HEK293T (cell line): ENCODE data around the gene TMEM179.
"Not testable (repeated sequence)": the region's sequence is repeated elsewhere in the genome, so short reads cannot be mapped to it uniquely, and the experiment has no call there.

Experiments
- CTCF ChIA-PET: fragments of 350-600 bp; formaldehyde crosslinking; extraction: SDS; loops from one replicate; lab custom pipeline; 2021; ENCODE audit warnings: antibody characterized with exemption, inconsistent platforms; lab: Yijun Ruan, JAX
- POLR2A ChIA-PET: fragments of 350-600 bp; formaldehyde crosslinking; extraction: SDS; loops from one replicate; lab custom pipeline; 2020; ENCODE audit warnings: antibody characterized with exemption, inconsistent platforms; lab: Yijun Ruan, JAX
- DNase-seq: peaks from one replicate; pipeline ENCODE4 v3.0.0; 2012; ENCODE audit warnings: mixed read lengths; ENCODE audit errors: extremely low spot score
- ARNT ChIP-seq: fragments of 450-650 bp; IDR thresholded peaks from 2 replicates; pipeline ENCODE4 v1.6.1; 2017; ENCODE audit warnings: mild to moderate bottlenecking
- BHLHE40 ChIP-seq: fragments of 450-650 bp; IDR thresholded peaks from 2 replicates; pipeline ENCODE4 v1.6.1; 2016; ENCODE audit warnings: mild to moderate bottlenecking, moderate library complexity, borderline replicate concordance
- CTBP1 ChIP-seq: fragments of 450-650 bp; IDR thresholded peaks from 2 replicates; pipeline ENCODE4 v1.6.1; 2016; ENCODE audit warnings: borderline replicate concordance
- ELF4 ChIP-seq: fragments of 450-650 bp; IDR thresholded peaks from 2 replicates; pipeline ENCODE4 v1.6.1; 2017; ENCODE audit warnings: antibody characterized with exemption
- FOXA1 ChIP-seq: fragments of 450-650 bp; IDR thresholded peaks from 2 replicates; pipeline ENCODE4 v1.6.1; 2016; ENCODE audit warnings: mild to moderate bottlenecking
- FOXK2 ChIP-seq: fragments of 450-650 bp; IDR thresholded peaks from 2 replicates; pipeline ENCODE4 v1.6.1; 2016; ENCODE audit warnings: mild to moderate bottlenecking
- FOXM1 ChIP-seq: fragments of 450-650 bp; IDR thresholded peaks from 2 replicates; pipeline ENCODE4 v1.6.1; 2017; ENCODE audit warnings: mild to moderate bottlenecking, borderline replicate concordance
- HDGF ChIP-seq: fragments of 450-650 bp; IDR thresholded peaks from 2 replicates; pipeline ENCODE4 v1.6.1; 2017; ENCODE audit warnings: antibody characterized with exemption, borderline replicate concordance
- L3MBTL2 ChIP-seq: fragments of 450-650 bp; conservative IDR thresholded peaks from 2 replicates; pipeline ENCODE4 v1.6.1; 2016; ENCODE audit warnings: mild to moderate bottlenecking
- LEF1 ChIP-seq: fragments of 450-650 bp; IDR thresholded peaks from 2 replicates; pipeline ENCODE4 v1.6.1; 2017; ENCODE audit warnings: mild to moderate bottlenecking, borderline replicate concordance
- NFRKB ChIP-seq: fragments of 450-650 bp; IDR thresholded peaks from 2 replicates; pipeline ENCODE4 v1.6.1; 2016; ENCODE audit warnings: mild to moderate bottlenecking, moderate library complexity
- SP1 ChIP-seq: fragments of 450-650 bp; IDR thresholded peaks from 2 replicates; pipeline ENCODE4 v1.6.1; 2017
- SUZ12 ChIP-seq: fragments of 450-650 bp; IDR thresholded peaks from 2 replicates; pipeline ENCODE4 v1.6.1; 2016; ENCODE audit warnings: mild to moderate bottlenecking
- TARDBP ChIP-seq: fragments of 450-650 bp; IDR thresholded peaks from 2 replicates; pipeline ENCODE4 v1.6.1; 2016
- ZNF384 ChIP-seq: fragments of 450-650 bp; IDR thresholded peaks from 2 replicates; pipeline ENCODE4 v1.6.1; 2016
- TF ChIP-seq, protein P1 (sequence below): fragments of 450-650 bp; IDR thresholded peaks from 2 replicates; pipeline ENCODE4 v1.6.1; 2016

Gene TMEM179

GRCh38 chr14:104639471-104639870, 34.9 kb upstream of the TMEM179 start:
- ChIA-PET POLR2A (interaction anchor here (1.2 kb wide), 1 partner anchor 113 kb away, joined by 5 read pairs; the partner anchor contains the start of gene SIVA1), CTCF (interaction anchor here (1.0 to 1.1 kb wide), 3 partner anchors 17 to 502 kb away, joined by 3 to 4 read pairs (median 4); no protein-coding TSS in a partner anchor)
- no peak for DNase-seq
- TF ChIP-seq BHLHE40 (no peak), SP1 (no peak), TARDBP (no peak), FOXK2 (no peak), ELF4 (no peak), L3MBTL2 (no peak), LEF1 (no peak), HDGF (no peak), SUZ12 (no peak), FOXA1 (no peak), CTBP1 (no peak), NFRKB (no peak), ARNT (no peak), FOXM1 (no peak)

GRCh38 chr14:104638927-104639450, 34.4 kb upstream of the TMEM179 start:
- TF ChIP-seq CTBP1 (no peak), SUZ12 (no peak), LEF1 (no peak), FOXA1 (no peak), ELF4 (no peak), FOXK2 (no peak), BHLHE40 (no peak), NFRKB (no peak), TARDBP (no peak), HDGF (no peak), FOXM1 (no peak), L3MBTL2 (no peak), ZNF384 (no peak), ARNT (no peak), SP1 (no peak)
- TF ChIP-seq, protein P1, sequence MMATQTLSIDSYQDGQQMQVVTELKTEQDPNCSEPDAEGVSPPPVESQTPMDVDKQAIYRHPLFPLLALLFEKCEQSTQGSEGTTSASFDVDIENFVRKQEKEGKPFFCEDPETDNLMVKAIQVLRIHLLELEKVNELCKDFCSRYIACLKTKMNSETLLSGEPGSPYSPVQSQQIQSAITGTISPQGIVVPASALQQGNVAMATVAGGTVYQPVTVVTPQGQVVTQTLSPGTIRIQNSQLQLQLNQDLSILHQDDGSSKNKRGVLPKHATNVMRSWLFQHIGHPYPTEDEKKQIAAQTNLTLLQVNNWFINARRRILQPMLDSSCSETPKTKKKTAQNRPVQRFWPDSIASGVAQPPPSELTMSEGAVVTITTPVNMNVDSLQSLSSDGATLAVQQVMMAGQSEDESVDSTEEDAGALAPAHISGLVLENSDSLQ = no peak
- ChIA-PET CTCF (no interaction called here), POLR2A (no interaction called here)
- no peak for DNase-seq

- DNase-seq = no peak
- no peak for TF ChIP-seq ZNF384
- TF ChIP-seq FOXK2 = no peak
- TF ChIP-seq ELF4 = no peak
- TF ChIP-seq ARNT = no peak
- no peak for TF ChIP-seq LEF1
- TF ChIP-seq, protein P1 = no peak
- ChIA-PET POLR2A (no interaction called here), CTCF (no interaction called here)
Measured at GRCh38 chr14:104638190-104638589, 33.6 kb upstream of the TMEM179 start.

GRCh38 chr14:104637546-104638003, 33.0 kb upstream of the TMEM179 start:
- CTCF ChIA-PET = no interaction called here
- POLR2A ChIA-PET = no interaction called here
- DNase-seq = no peak
- TF ChIP-seq CTBP1 (no peak), ZNF384 (no peak), L3MBTL2 (no peak), ARNT (no peak)
- TF ChIP-seq, protein P1 = no peak

DNA sequence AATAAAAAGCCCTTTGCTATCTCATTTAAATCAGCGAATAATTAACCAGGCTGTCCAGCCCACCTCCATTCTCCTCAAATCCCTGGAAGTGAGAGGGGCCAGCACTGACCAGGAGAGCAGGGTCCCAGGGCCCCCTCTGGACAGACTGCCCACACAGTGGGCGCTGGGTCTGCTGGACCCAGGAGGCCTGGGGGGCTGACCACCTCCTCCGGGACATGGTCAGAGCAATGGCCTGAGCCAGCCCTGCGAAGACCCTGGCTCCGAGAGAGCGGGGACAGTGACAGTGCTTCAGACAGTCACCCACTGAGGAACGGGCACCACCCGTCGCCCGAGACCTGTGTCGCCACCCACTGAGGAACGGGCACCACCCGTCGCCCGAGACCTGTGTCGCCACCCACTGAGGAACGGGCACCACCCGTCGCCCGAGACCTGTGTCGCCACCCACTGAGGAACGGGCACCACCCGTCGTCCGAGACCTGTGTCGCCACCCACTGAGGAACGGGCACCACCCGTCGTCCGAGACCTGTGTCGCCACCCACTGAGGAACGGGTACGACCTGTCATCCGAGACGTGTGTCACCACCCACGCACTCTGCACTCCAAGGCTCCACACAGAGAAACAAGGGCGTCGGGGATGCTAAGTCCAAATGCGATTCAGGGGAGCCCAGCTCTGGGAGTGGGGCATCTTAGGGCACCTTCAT, 32.4 kb upstream of the TMEM179 start:
- CTCF ChIA-PET, DNase-seq: not testable (repeated sequence)
- POLR2A ChIA-PET = interaction anchor here (0.5 kb wide), 1 partner anchor 559 kb away, joined by 3 read pairs; no protein-coding TSS in a partner anchor

- CTCF ChIA-PET = interaction anchor here (0.7 kb wide), 1 partner anchor 134 kb away, joined by 3 read pairs; no protein-coding TSS in a partner anchor
- TF ChIP-seq TARDBP = no peak
- TF ChIP-seq FOXM1 = no peak
- TF ChIP-seq ARNT = no peak
- TF ChIP-seq SUZ12 = no peak
- no peak for TF ChIP-seq FOXK2
- no peak for TF ChIP-seq CTBP1
- no peak for TF ChIP-seq FOXA1
- no peak for TF ChIP-seq NFRKB
- TF ChIP-seq ELF4 = no peak
- TF ChIP-seq ZNF384 = no peak
- TF ChIP-seq, protein P1 = no peak
- DNase-seq = no peak
- POLR2A ChIA-PET = no interaction called here
Measured at GRCh38 chr14:104636131-104636530, 31.6 kb upstream of the TMEM179 start.
